Pons (tissue), 1 donor: ENCODE data around the gene GPBP1L1.
"Not testable (repeated sequence)": the region's sequence is repeated elsewhere in the genome, so short reads cannot be mapped to it uniquely, and the experiment has no call there.

Source experiments
- DNase-seq: peaks from one replicate; pipeline ENCODE4 v3.0.0-alpha.2; 2016; ENCODE audit warnings: low spot score

GPBP1L1 gene

DNA sequence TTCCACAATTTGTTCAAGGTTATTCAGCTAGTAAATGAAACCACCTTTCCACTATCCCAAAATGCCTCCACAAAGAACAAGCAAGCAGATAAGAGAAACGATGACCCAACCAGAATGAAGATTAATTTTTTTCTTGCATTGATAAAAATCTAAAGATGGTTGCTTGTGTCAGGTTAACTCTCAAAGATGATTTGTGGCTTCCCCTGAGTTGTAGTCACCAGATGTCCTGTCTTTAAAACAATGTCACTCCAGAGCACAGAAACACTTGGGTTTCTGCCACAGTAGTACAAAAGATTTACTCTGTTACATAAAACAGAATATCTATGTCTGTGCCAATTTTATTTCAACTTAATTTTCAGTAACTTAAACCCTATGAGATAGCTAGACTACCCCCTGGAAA lies 51.1 kb downstream of the GPBP1L1 start:
- peak; percentile 83 for DNase-seq

DNA sequence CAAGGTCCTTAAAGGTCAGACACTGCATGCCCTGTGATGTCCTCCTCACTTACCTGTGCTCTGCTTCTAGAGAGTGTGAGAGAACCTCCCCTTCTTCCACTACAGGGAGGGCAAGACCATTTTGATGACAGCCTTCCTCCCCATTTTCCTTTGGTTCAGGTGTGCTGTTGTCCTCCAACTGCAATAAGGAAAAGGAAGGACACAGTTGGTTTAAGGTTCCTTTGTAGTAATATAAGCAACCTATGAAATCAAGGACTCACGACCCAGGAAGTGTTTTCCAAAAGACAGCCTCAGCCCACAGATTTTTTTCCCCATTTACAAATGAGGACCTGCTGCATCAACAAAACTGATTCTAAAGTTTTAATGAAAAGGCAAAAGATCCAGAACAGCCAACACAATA lies 55.9 kb downstream of the GPBP1L1 start:
- DNase-seq, result no peak

DNA sequence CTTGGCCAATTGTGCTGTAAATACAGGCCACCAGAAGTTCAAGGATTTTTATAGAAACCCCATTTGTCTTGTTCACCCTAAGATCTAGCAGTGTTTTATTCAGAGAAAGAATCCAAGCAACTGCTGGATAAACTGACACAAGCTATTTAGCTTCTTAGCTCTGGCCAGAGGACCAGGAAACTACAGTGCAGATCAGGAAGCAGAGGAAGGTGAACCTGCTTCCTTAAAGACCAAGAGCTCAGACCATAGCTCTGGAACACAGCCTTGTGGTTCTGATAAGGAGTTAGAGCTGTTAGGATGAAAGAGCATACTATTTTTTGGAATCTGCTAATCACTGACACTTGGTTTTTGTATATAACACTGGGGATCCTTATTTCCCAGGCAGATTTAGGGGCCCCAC lies 57.3 kb downstream of the GPBP1L1 start:
- no peak for DNase-seq

GRCh38 chr1:45623972-45624371 lies 62.4 kb downstream of the GPBP1L1 start, which contains the start of gene CCDC17:
Gene CCDC17, minus strand, starts transcription at chr1:45624054. Its CDS starts 145 bp downstream, at chr1:45623909.
- DNase-seq, result no peak

GRCh38 chr1:45622524-45623394 lies 63.6 kb downstream of the GPBP1L1 start:
- DNase-seq, result no peak

DNA sequence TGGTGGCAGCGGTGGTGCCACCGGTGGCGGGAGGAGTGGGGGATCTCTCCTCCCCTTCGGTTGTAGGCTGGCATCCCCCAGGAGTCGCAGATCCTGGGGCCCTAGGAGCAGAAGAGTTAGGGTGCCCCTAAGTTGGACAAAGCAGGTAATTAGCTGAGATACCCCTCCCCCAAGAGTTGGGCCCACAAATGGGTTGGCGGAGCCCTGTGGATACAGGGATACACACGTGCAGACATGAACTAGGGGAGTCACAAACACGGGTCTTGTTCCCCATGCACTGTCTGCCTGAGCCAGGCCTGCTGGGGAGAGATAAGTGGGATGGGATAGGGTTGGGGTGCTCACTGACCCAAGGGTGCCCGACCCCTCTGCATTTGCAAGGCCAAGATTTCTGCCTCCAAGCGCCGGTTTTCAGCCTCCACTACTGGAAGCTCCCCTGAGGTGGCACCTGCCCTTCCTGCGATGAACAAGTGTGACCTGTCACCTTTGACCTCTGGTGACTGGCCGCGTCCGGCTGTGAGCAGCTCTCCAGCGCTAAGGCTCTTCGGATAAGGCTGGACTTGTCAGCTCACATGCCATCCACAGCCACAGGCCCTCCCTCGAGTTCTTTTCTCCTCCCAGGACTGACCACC lies 64.3 kb downstream of the GPBP1L1 start:
- DNase-seq, result no peak

GRCh38 chr1:45621501-45621836 lies 64.9 kb downstream of the GPBP1L1 start:
- no peak for DNase-seq

- DNase-seq, result no peak
Observed at GRCh38 chr1:45620588-45621500, 65.5 kb downstream of the GPBP1L1 start.

DNA sequence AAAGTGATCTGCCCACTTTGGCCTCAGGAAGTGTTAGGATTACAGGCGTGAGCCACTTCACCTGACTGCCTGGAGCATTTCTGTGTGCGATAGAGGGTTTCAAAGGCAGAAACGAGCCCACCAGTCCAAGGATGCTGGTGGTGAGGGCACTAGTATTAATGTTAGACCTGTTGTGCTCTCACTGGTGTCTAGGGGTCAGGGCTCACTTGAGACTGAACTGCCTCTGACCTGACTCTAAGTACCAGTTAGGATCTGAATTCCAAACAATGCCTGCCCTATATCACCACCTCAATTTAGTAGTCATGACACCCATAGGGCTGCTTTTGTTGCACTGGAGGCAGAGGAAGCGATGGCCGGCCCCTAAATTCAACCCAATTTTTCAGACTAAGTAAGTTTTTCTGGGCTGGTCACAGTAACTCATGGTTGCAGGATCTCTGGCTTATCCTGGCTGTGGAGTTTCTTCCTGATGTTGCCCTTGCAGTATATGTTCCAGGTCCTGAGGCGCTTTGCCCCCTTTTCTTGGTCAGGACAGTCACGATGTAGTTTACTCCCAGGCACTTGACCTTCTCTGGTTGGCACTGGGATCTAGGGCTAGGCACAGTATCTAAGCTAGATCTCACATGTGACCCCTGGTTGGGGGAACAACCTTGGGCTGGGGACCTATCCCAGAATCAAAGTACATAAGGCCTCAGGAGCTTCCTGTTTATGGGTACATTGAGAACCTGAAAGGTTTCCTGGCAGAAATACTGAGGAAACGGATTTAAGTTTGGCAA lies 67.0 kb downstream of the GPBP1L1 start:
- no peak for DNase-seq

DNA sequence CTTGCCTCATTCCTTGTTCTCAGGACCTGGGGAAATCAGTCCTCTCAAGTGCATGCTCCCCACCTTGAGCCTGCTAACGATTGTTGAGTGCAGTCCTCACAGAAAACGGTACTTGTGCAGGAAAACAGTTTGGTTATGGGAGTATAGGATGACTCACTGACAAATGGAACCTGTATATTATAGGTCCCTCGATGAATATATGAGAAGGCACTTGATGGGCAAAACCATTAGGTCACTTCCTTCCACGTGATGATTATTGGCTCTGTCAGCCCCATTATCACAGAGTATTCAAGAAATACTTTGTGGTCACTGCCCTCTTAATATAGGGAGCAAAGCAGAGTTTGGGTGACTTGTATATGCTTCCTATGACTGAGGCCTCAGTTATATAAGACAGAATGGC lies 68.7 kb downstream of the GPBP1L1 start:
- DNase-seq, result no peak

DNA sequence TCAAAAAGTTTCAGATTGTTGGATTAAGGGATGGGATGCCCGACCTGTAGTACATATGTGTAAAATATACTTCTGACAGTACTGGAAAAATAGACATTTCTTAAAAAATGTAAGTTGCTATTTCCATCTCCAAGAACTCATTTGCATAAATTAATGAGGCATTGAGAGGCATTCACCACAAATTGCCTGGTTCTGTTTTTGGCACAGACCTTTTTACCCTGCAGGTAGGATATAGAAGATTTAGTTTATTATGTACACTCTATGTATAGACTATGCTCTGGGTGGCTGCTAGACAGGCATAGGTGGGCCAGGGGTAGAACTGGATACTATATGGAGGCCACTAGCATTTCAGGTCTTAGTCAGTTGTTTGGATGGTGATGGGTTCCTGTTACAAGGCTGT lies 70.4 kb downstream of the GPBP1L1 start:
- DNase-seq, result no peak

GRCh38 chr1:45612941-45613579 lies 73.3 kb downstream of the GPBP1L1 start:
- DNase-seq, result no peak

GRCh38 chr1:45610589-45611226 lies 75.6 kb downstream of the GPBP1L1 start:
- DNase-seq, result no peak

DNA sequence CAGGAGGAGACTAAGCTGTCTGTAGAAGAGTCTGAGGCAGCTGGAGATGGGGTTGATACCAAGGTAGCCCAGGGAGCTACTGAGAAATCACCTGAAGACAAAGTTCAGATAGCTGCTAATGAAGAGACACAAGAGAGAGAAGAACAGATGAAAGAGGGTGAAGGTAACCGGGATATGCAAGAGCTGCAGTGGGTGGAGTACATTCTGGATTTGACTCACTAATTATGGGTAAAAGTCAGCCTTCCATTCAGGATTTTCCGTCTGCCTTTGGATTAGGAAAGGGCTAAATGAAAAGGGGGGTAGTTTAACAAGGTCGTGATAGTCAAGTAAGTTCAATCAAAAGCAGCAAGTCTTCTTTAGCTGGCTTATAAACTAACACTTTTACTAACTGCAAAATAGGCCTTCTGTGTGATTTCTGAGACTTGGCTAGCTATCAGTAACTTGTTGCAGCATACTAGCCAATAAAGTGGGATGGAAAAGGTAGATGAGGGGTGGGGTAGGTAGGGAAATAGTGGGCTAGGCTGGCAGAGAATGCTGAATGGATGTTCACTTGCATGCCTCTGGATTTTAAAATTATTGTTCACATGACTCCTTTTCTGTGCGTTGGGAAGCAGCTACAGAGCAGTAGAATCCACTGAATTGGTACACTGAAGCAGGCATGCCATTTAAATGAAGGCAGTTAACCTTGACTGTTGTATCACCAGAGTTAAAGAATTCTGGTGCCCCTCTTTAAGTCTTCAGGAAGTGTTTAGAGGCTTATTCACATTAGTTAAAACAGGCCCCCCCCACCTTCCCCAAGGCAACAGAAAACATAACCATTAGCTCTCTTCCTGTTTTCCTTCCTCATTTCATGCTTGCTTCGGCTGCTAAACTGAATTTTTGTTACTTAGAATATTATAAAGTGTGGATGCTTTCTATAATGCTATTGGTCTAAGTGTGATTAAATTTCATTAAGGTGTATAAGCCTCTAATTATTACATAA lies 77.9 kb downstream of the GPBP1L1 start:
- no peak for DNase-seq

DNA sequence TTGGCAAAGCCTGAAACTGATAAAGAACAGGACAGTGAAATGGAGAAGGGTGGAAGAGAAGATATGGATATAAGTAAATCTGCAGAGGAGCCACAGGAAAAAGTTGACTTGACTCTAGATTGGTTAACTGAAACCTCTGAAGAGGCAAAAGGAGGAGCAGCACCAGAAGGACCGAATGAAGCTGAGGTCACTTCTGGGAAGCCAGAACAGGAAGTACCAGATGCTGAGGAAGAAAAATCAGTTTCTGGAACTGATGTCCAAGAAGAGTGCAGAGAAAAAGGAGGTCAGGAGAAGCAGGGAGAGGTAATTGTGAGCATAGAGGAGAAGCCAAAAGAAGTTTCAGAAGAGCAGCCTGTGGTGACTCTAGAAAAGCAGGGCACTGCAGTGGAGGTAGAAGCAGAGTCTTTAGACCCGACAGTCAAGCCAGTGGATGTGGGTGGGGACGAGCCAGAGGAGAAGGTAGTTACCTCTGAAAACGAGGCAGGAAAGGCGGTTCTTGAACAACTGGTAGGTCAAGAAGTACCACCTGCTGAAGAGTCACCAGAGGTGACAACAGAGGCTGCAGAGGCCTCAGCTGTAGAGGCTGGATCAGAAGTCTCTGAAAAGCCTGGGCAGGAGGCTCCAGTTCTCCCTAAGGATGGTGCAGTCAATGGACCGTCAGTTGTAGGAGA lies 78.8 kb downstream of the GPBP1L1 start:
- DNase-seq, result no peak

GRCh38 chr1:45604239-45604638 lies 82.1 kb downstream of the GPBP1L1 start:
- DNase-seq, result no peak

- DNase-seq, result not testable (repeated sequence)
Observed at GRCh38 chr1:45596765-45597164, 89.6 kb downstream of the GPBP1L1 start.

DNA sequence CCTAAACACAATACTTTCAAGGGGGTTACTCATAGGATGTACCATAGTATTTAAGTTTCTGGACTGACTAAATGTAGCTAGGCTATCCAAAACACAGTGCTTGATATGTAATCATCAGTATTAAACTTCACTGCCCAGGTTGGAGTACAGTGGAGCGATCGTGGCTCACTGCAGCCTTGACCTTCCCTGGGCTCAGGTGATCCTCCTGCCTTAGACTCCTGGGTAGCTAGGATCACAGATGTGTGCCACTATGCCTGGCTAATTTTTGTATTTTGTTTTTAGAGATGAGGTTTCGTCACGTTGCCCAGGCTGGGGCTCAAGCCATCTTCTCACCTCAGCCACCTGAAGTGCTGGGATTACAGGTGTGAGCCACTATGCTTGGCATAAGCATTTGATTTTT lies 91.9 kb downstream of the GPBP1L1 start:
- DNase-seq, result no peak

DNA sequence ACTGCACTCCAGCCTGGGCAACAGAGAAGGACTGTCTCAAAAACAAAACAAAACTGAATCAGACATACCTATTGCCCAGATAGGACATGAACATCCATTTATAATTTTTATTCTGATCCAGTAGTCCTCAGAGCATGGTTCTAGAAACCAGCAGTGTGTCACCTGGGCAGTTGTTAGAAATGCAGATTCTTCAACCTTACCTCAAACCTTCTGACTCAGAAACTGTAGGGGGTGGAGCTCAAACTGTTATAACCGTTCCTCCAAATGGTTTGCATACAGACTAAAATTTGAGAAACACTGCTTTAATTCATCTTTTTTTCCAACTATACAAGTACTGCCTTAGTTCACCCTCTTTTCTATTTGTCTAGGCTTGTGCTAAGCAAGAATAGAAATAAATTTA lies 96.5 kb downstream of the GPBP1L1 start:
- no peak for DNase-seq
